GM12801 (cell line): Measurements from ENCODE around the gene RNF215.

Experiments used
- TF ChIP-seq, protein P1 (sequence below): IDR thresholded peaks from one replicate; pipeline ENCODE4 v1.5.1; 2011; ENCODE audit warnings: control low read depth; ENCODE audit not compliant: insufficient read length; ENCODE audit errors: extremely low read depth

Gene RNF215

DNA sequence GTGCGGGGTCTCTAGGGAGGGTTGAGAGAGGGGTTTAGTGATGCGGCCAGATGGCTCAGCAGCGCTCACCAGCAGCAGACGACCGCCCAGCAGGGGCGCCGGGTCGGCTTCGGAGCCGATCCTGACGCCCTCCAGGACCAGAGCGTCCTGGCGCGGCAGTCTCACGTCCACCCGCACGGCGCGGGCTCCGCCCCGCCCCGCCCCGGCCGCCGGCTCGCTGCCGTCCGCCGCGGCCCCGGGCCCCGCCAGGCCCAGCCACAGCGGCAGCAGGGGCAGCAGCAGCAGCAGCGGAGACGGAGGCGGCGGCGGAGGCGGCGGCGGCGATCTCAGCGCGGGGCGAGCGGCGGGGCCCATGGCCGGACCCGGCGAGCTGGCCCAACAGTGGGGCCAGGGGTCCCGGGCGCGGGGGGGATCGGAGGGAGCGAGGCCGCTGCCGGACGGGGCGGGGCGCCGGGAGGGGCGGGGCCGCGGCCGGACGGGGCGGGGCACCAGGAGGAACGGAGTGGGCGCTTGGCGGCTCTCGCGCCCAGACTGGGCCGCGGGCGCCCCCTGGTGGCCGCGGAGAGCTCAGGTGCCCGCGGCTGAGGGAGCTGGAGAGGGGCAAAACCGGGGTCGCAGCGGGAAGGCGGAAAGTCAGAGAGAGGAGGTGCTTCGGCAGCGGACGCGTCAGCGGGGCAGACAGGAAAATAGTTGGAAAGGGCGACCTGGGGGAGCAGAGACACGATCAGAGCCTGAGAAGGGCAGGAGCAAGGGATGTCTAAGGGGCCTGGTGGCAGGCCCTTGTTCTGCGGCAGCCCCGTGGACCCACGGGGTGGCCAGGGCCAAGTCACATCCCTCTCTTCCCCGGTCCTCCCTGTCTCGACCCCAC is at the start of gene RNF215:
Gene RNF215 (minus strand): TSS at position 452 of the 868 bp plus-strand sequence. CDS start 98 bp downstream, at position 354.
- TF ChIP-seq, protein P1, sequence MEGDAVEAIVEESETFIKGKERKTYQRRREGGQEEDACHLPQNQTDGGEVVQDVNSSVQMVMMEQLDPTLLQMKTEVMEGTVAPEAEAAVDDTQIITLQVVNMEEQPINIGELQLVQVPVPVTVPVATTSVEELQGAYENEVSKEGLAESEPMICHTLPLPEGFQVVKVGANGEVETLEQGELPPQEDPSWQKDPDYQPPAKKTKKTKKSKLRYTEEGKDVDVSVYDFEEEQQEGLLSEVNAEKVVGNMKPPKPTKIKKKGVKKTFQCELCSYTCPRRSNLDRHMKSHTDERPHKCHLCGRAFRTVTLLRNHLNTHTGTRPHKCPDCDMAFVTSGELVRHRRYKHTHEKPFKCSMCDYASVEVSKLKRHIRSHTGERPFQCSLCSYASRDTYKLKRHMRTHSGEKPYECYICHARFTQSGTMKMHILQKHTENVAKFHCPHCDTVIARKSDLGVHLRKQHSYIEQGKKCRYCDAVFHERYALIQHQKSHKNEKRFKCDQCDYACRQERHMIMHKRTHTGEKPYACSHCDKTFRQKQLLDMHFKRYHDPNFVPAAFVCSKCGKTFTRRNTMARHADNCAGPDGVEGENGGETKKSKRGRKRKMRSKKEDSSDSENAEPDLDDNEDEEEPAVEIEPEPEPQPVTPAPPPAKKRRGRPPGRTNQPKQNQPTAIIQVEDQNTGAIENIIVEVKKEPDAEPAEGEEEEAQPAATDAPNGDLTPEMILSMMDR = no peak

DNA sequence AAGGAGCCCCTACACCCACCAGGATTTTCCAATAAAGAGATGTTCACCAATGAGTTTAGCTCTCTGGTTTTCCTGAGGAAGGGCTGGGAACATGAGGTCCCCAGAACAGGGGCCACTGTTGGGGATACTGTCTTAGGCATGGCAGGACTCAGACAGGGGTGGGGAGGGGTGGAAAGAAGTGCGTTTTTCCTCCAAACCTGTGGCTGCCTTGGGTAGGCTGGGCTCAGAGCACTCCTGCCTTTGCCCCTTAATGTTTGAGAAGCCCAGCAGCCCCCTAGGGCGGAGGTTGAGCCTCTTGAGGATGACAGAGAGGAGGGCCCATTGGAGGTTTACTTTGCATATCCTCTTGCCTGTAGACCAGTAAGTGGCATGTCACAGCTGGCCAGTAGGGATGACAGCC is 49.0 kb upstream of the RNF215 start:
- TF ChIP-seq, protein P1 = no peak

DNA sequence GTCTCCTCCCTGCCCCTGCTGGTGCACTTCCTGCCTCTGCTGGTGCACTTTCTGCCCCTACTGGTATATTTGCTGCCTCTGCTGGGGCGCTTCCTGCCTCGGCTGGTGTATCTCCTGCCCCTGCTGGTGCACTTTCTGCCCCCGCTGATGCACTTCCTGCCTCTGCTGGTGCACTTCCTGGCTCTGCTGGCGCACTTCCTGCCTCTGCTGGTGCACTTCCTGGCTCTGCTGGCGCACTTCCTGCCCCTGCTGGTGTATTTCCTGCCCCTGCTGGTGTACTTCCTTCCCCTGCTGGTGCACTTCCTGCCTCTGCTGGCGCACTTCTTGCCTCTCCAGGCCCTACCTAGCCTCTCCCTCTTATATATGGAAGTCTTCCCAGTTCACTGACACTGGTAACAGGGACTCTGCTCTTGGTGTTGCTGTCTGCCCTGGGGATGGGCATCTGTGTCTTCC is 48.5 kb upstream of the RNF215 start:
- TF ChIP-seq, protein P1 = no peak

DNA sequence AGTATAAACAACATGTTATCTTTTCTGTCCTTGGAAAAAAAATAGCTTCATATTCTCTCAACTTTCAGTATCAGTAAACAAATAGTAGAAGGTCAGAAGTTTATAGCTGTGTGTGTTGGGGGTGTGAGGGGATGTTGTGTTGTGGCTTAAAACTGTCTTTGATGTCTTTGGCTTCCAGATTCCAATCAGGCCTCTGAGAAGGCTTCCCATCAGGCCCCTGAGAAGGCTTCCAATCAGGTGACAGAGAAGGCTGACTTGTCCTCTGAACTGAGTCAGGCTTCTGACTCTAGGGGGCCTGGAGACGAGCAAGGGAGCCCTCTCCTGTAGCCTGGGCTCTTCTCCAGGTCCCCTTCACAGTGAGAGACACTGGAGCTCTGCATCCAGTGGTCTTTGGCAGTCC is 47.6 kb upstream of the RNF215 start:
- TF ChIP-seq, protein P1 = no peak

DNA sequence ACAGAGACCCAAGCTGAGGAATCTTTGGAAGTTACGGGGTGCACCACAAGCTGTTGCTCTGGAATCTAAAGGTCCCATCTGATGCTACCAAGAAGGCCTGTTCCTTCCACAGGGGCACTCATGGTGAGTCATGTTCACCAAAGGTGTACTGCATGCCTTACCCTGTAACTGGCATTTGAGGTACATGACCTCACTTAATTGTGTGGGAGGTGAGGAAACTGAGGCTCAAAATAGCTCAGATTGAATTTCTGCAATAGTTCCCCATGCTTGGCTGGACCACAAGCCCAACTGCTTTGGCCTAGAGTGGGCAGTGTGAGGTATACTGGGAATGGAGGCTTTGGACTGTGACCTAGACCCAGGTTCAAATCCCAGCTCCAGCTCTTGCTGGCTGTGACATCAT is 46.6 kb upstream of the RNF215 start:
- TF ChIP-seq, protein P1 = no peak

DNA sequence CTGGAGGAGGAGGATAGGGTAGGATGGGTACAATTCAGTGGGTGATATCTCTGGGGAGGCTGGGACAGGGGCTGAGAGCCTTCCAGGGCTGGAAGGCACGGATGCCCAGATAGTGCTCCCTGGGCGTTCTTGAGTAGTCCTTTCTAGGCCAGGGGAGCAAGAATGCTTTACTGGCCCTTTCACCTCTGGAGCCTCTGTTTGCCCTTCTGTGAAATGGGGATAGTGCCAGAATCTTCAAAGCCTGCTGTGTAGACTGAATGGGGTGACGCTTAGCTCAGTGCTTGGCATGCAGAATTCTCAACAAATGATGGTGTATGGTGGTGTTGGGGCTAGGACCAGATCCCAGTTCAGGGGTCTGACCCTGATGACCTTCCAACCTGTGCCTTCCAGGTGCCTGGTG is 46.0 kb upstream of the RNF215 start:
- TF ChIP-seq, protein P1 = no peak

DNA sequence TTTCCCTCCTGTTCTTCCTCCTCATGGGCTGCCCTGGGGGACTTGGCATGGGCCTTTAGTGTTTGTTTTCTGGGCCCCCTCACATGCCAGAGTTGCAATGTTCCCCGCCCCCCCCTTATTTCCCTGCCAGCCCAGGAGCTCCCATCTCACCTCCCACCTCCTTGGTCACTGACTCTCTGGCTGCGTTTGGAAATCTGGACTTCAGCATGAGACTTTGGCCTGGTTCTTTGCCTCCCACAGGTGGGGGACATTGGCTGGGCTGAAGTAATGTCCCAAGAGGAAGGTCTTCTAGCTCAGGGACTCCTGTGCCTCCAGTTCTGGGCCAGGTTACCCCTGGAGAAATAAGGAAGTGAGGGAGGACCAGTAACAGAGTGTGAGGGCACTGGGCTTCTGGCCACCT is 45.3 kb upstream of the RNF215 start:
- TF ChIP-seq, protein P1 = no peak
